ENCODE measurements around the gene MYO15A.

MYO15A gene

GRCh38 chr17:18101828-18102227, 6.7 kb upstream of the MYO15A start:
- no peak for DNase-seq

GRCh38 chr17:18102640-18103039, 5.9 kb upstream of the MYO15A start:
- DNase-seq, result no peak

- DNase-seq, result no peak
Measured at GRCh38 chr17:18105027-18105426, 3.5 kb upstream of the MYO15A start.

GRCh38 chr17:18105595-18105994, 3.0 kb upstream of the MYO15A start:
- DNase-seq, result no peak

- no peak for DNase-seq
Measured at GRCh38 chr17:18106211-18106610, 2.3 kb upstream of the MYO15A start.

GRCh38 chr17:18107061-18107790, 1.3 kb upstream of the MYO15A start:
- no peak for DNase-seq

- peak in 4 of 51 donors; percentile 8 to 34 (median 16) for DNase-seq
Measured at GRCh38 chr17:18107971-18108370, 585 bp upstream of the MYO15A start.

- no peak for DNase-seq
Measured at GRCh38 chr17:18109935-18110485, 1.5 kb downstream of the MYO15A start.

- DNase-seq, result no peak
Measured at GRCh38 chr17:18110636-18111145, 2.1 kb downstream of the MYO15A start.

- DNase-seq, result no peak
Measured at GRCh38 chr17:18111330-18111971, 2.9 kb downstream of the MYO15A start.

GRCh38 chr17:18115517-18115916, 7.0 kb downstream of the MYO15A start:
- DNase-seq, result no peak

- no peak for DNase-seq
Measured at GRCh38 chr17:18116078-18116477, 7.5 kb downstream of the MYO15A start.

- DNase-seq, result no peak
Measured at GRCh38 chr17:18117533-18117932, 9.0 kb downstream of the MYO15A start.

- peak in 2 of 51 donors; percentile 11 to 13 for DNase-seq
Measured at GRCh38 chr17:18117982-18118975, 9.7 kb downstream of the MYO15A start.

- no peak for DNase-seq
Measured at GRCh38 chr17:18119166-18119745, 10.7 kb downstream of the MYO15A start.

- DNase-seq, result no peak
Measured at GRCh38 chr17:18119938-18120337, 11.4 kb downstream of the MYO15A start.

- no peak for DNase-seq
Measured at GRCh38 chr17:18120461-18121017, 12.0 kb downstream of the MYO15A start.

GRCh38 chr17:18121144-18121910, 12.8 kb downstream of the MYO15A start:
- DNase-seq, result no peak

GRCh38 chr17:18122990-18123753, 14.6 kb downstream of the MYO15A start:
- DNase-seq, result no peak
